Vagina (tissue), 2 donors: Measurements from ENCODE around the gene CDH15. TPM values are rescaled to one million over a fixed set of nuclear protein-coding genes. Genes with fewer than 3 reads are reported as not detected.
"Not testable (repeated sequence)": the region's sequence is repeated elsewhere in the genome, so short reads cannot be mapped to it uniquely, and the experiment has no call there.

ENCODE experiments used
- DNase-seq, 2 donors: peaks; one replicate each; pipeline ENCODE4 v3.0.0-alpha.2; 2017; ENCODE audit errors: extremely low spot score in 2 of 2
- H3K27ac ChIP-seq: fragments of 200-600 bp; sonication (generic); one replicate; pipeline ENCODE4 v1.5.1; 2019
- H3K27me3 ChIP-seq: fragments of 200-600 bp; sonication (generic); one replicate; pipeline ENCODE4 v1.5.1; 2019
- H3K36me3 ChIP-seq, 2 donors: fragments of 200-600 bp; sonication (generic); one replicate each; pipeline ENCODE4 v1.5.1; 2017 to 2019
- H3K4me1 ChIP-seq: fragments of 200-600 bp; sonication (generic); one replicate; pipeline ENCODE4 v1.5.1; 2019
- H3K4me3 ChIP-seq, 2 donors: fragments of 200-600 bp; sonication (generic); 1 replicate in 1 of 2; 2 replicates in 1 of 2; pipeline ENCODE4 v1.5.1; 2016 to 2019
- H3K9me3 ChIP-seq: fragments of 200-600 bp; sonication (generic); one replicate; pipeline ENCODE4 v1.5.1; 2019
- POLR2A ChIP-seq, 2 donors: fragments of 450-650 bp; IDR thresholded peaks; one replicate each; pipeline ENCODE4 v1.6.1; 2017; ENCODE audit warnings: antibody characterized with exemption in 2 of 2, mild to moderate bottlenecking in 2 of 2, moderate library complexity in 2 of 2
- POLR2AphosphoS5 ChIP-seq, 2 donors: sonication (generic); formaldehyde crosslinking; IDR thresholded peaks; one replicate each; pipeline ENCODE4 v1.9.0; 2017; ENCODE audit warnings: antibody characterized with exemption in 2 of 2, mild to moderate bottlenecking in 2 of 2, low read depth in 1 of 2; ENCODE audit not compliant: insufficient read depth in 1 of 2
- intact Hi-C: fragments of 100-400 bp; cut with DNase I; formaldehyde crosslinking; loops from one replicate; pipeline ENCODE4 v1.15.1; 2023
- total RNA-seq: library from RNA; depleted of rRNA; stranded (reverse); fragments of >200 nt; gene quantifications from one replicate; pipeline ENCODE4 v1.2.3, GENCODE V29; 2016
- TF ChIP-seq, protein P1 (sequence below), 3 experiments: fragments of 450-650 bp in 2 of 3; fragments of 200-600 bp in 1 of 3; sonication (generic) in 1 of 3; IDR thresholded peaks; one replicate each; pipeline ENCODE4 v1.5.1; 2017 to 2019; ENCODE audit warnings: antibody characterized with exemption in 3 of 3, mild to moderate bottlenecking in 2 of 3, moderate library complexity in 2 of 3

The CDH15 gene
- total RNA-seq, 1 donor from 2014 or later: not detected

DNA sequence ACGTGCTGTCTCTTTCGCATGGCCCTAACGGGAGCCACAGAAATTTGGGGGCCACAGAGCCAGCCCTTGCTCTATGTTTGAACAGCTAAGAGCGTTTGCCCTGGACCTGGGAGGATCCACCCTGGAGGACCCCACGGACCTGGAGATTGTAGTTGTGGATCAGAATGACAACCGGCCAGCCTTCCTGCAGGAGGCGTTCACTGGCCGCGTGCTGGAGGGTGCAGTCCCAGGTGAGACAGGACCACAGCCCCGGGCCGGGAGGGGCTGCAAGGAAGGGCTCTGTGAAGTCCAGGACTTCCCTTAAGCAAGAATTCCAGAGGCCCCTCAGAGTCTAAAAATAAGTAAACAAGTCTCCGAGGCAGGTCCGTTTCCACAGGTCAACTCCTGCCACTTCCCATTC lies 11.9 kb downstream of the CDH15 start:
- no peaks in the 10 kb centered on the region for H3K36me3 ChIP-seq
- H3K27ac ChIP-seq: no peak overlapping the region
- no peaks in the 10 kb centered on the region for H3K27me3 ChIP-seq
- H3K9me3 ChIP-seq: no peaks in the 10 kb centered on the region
- TF ChIP-seq POLR2A (IDR thresholded peaks at IDR 0.05) (no peak), POLR2AphosphoS5 (IDR thresholded peaks at IDR 0.05; ENCODE audit: insufficient read depth in 1 of 2, low read depth in 1 of 2) (no peak)
- TF ChIP-seq, protein P1, sequence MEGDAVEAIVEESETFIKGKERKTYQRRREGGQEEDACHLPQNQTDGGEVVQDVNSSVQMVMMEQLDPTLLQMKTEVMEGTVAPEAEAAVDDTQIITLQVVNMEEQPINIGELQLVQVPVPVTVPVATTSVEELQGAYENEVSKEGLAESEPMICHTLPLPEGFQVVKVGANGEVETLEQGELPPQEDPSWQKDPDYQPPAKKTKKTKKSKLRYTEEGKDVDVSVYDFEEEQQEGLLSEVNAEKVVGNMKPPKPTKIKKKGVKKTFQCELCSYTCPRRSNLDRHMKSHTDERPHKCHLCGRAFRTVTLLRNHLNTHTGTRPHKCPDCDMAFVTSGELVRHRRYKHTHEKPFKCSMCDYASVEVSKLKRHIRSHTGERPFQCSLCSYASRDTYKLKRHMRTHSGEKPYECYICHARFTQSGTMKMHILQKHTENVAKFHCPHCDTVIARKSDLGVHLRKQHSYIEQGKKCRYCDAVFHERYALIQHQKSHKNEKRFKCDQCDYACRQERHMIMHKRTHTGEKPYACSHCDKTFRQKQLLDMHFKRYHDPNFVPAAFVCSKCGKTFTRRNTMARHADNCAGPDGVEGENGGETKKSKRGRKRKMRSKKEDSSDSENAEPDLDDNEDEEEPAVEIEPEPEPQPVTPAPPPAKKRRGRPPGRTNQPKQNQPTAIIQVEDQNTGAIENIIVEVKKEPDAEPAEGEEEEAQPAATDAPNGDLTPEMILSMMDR (IDR thresholded peaks at IDR 0.05): no peak
- DNase-seq: no peak
- no peaks in the 10 kb centered on the region for H3K4me1 ChIP-seq
- no peak overlapping the region for H3K4me3 ChIP-seq
- intact Hi-C loops: no loop called here

DNA sequence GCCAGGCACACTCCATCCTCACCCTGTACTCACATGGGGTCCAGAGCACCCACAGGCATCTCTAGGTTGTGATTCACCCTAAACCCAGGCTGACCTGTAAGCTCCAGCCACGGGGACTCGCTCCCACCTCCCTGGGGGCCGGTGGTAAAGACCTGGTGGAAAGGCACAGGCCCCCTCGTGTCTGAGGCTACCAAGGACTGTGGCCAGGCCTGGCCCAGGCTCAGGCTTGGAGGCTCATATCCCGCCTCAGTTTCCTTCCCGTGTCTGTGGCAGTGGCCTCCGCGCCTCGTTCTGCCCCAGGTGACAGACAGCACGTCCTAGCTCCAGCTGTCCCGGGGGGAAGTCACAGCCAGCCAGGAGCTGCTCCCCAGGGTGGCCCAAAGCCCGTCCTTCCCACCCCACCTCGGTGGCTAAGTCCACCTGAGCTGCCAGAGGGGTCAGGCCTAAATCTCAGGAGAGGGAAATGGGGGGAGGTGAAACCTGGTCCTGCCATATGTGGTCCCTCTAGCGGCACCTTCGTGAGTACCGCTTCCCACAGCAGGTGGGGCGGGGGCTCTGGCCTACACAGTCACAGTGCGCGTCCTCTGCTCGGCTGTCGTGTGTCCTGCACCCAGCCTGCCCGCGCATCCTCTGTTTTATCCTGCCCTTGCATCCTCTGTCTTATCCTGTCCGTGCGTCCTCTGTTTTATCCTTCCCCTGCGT lies 12.6 kb downstream of the CDH15 start:
- no peak overlapping the region for H3K27ac ChIP-seq
- no peak for TF ChIP-seq POLR2AphosphoS5 (IDR thresholded peaks at IDR 0.05; ENCODE audit: insufficient read depth in 1 of 2, low read depth in 1 of 2)
- TF ChIP-seq, protein P1 (IDR thresholded peaks at IDR 0.05): no peak
- no peak for TF ChIP-seq POLR2A (IDR thresholded peaks at IDR 0.05)
- no peaks in the 10 kb centered on the region for H3K4me1 ChIP-seq
- H3K27me3 ChIP-seq: no peaks in the 10 kb centered on the region
- no peak for DNase-seq
- no peak overlapping the region for H3K4me3 ChIP-seq
- H3K9me3 ChIP-seq: no peaks in the 10 kb centered on the region
- intact Hi-C loops: no loop called here
- H3K36me3 ChIP-seq: no peaks in the 10 kb centered on the region

DNA sequence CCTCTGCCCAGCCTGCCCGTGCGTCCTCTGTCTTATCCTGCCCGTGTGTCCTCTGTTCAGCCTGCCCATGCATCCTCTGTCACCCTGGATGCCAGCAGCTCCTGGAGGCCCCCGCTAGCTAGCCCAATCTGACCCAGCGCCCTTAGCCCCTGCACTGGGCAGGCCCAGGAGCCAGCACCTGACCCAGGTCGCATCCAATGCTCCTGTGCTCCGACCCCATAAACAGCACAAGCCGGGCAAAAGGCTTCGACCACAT lies 13.1 kb downstream of the CDH15 start:
- H3K4me3 ChIP-seq: no peak overlapping the region
- no peak for TF ChIP-seq POLR2A (IDR thresholded peaks at IDR 0.05)
- TF ChIP-seq POLR2AphosphoS5 (IDR thresholded peaks at IDR 0.05; ENCODE audit: insufficient read depth in 1 of 2, low read depth in 1 of 2): no peak
- intact Hi-C loops: no loop called here
- H3K36me3 ChIP-seq: no peaks in the 10 kb centered on the region
- H3K27me3 ChIP-seq: no peaks in the 10 kb centered on the region
- H3K9me3 ChIP-seq: no peaks in the 10 kb centered on the region
- DNase-seq: no peak
- H3K4me1 ChIP-seq: no peaks in the 10 kb centered on the region
- no peak overlapping the region for H3K27ac ChIP-seq

DNA sequence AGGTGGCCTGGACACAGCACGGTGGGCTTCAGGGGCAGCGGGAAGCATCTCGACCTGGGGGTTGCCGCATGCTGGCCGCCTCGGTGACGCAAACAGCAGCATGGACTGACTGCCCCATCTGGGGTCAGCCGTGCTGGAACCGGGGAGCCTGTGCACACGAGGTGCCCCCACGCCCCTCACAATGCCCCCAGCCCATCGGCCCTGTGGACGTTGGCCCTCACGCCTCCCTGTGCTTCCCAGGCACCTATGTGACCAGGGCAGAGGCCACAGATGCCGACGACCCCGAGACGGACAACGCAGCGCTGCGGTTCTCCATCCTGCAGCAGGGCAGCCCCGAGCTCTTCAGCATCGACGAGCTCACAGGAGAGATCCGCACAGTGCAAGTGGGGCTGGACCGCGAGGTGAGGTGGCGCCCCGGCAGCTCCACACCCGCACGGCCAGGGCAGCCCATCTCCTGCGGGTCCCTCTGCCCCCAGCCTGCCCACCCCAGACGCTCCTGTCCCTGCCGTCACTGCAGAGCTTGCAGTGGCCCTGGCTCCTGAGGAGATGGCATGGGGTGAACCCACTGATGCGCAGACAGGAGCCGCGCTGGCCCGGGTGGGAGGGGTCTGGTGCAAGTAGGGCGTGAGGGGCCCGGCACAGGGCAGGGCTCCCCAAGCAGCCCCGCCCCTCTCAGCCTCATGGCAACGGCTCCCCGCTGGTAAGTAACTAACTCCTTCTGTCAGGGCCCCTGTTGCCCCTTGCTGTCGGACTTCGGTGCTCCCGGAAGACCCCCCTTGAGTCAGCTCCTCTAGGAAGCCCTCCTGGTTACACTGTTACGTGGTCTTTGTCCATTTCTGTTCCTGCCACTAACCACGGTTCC lies 13.6 kb downstream of the CDH15 start:
- H3K4me3 ChIP-seq: no peak overlapping the region
- DNase-seq: no peak
- intact Hi-C loops: no loop called here
- no peaks in the 10 kb centered on the region for H3K27me3 ChIP-seq
- no peaks in the 10 kb centered on the region for H3K9me3 ChIP-seq
- H3K27ac ChIP-seq: no peak overlapping the region
- H3K4me1 ChIP-seq: no peaks in the 10 kb centered on the region
- H3K36me3 ChIP-seq: no peaks in the 10 kb centered on the region
- TF ChIP-seq POLR2AphosphoS5 (IDR thresholded peaks at IDR 0.05; ENCODE audit: insufficient read depth in 1 of 2, low read depth in 1 of 2): no peak
- no peak for TF ChIP-seq POLR2A (IDR thresholded peaks at IDR 0.05)
- TF ChIP-seq, protein P1 (IDR thresholded peaks at IDR 0.05): no peak

DNA sequence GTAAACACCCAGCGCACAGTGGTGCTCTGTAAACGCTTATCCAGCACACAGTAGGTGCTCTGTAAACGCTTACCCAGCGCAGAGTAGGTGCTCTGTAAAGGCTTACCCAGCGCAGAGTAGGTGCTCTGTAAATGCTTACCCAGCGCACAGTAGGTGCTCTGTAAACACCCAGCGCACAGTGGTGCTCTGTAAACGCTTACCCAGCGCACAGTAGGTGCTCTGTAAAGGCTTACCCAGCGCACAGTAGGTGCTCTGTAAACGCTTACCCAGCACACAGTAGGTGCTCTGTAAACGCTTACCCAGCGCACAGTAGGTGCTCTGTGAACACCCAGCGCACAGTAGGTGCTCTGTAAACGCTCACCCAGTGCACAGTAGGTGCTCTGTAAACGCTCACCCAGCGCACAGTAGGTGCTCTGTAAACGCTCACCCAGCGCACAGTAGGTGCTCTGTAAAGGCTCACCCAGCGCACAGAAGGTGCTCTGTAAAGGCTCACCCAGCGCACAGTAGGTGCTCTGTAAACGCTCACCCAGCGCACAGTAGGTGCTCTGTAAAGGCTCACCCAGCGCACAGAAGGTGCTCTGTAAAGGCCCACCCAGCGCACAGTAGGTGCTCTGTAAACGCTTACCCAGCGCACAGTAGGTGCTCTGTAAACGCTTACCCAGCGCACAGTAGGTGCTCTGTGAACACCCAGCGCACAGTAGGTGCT lies 14.5 kb downstream of the CDH15 start:
- H3K27ac ChIP-seq, intact Hi-C loops, H3K9me3 ChIP-seq, H3K27me3 ChIP-seq, H3K4me1 ChIP-seq, H3K4me3 ChIP-seq, DNase-seq, H3K36me3 ChIP-seq: not testable (repeated sequence)

DNA sequence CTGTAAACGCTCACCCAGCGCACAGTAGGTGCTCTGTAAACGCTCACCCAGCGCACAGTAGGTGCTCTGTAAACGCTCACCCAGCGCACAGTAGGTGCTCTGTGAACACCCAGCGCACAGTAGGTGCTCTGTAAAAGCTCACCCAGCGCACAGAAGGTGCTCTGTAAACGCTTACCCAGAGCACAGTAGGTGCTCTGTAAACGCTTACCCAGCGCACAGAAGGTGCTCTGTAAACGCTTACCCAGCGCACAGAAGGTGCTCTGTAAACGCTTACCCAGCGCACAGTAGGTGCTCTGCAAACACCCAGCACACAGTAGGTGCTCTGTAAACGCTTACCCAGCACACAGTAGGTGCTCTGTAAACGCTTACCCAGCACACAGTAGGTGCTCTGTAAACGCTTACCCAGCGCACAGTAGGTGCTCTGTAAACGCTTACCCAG lies 15.1 kb downstream of the CDH15 start:
- H3K9me3 ChIP-seq, H3K27ac ChIP-seq, intact Hi-C loops, H3K27me3 ChIP-seq, H3K4me1 ChIP-seq, DNase-seq, H3K36me3 ChIP-seq, H3K4me3 ChIP-seq: not testable (repeated sequence)
